GM19193 (cell line): Measurements from ENCODE around the gene GRB7.

ENCODE experiments used
- POLR2A ChIP-seq: IDR thresholded peaks from 4 replicates; pipeline ENCODE4 v1.6.1; 2011; ENCODE audit not compliant: insufficient read depth, insufficient read length; ENCODE audit errors: extremely low read depth

GRB7 gene

DNA sequence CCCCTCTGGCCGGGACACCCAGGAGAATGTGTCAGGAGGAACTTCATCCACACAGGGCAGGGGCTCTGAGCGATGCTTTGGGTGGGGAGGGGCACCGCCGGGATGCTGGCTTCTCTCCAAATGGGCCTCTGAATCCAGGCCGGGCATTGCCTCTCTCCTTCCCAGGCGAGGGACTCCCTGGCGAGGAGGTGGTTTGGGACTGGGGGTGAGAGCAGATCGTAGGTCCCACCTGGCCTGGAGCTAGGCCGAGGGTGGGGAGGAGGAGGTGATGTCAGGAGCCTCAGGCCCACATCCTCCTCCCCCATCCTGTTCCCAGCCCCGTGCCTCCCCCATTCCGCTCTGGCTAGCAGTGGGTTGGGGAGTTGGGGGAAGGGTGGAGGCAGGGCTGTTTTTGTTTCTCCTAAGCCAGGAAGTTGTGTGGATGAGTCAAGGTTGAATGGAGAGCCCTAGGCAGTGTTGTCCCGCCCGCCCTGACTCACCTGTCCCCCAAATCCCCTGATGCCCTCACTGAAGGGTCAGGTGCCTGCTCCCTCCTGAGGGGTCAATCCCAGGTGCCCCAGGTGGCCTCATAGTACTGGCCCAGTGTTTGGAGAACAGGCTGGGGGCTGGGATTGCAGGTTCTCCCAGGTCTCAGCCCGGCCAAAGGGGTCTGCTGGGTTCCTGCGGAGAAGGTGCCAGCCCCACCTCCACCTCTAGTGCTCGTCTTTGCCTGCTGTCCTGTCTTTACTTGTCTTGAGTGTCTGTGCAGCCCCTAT lies 2.8 kb downstream of the GRB7 start:
- no peak for TF ChIP-seq POLR2A

- no peak for TF ChIP-seq POLR2A
These were observed 4.6 kb downstream of the GRB7 start for GRCh38 chr17:39742126-39742855.

DNA sequence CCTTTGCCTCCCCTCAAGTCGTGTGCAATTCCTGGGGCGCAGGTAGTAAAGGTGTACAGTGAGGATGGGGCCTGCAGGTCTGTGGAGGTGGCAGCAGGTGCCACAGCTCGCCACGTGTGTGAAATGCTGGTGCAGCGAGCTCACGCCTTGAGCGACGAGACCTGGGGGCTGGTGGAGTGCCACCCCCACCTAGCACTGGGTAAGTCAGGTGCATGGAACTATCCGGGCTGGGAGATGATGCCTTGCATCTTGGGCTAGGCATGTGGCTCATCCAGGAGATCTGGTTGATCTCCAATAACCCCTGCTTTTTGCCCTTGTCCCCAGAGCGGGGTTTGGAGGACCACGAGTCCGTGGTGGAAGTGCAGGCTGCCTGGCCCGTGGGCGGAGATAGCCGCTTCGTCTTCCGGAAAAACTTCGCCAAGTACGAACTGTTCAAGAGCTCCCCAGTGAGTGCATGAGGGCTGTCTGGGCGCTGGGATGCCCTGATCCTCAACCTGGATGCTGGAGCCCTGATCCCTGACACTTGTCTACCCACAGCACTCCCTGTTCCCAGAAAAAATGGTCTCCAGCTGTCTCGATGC lies 5.2 kb downstream of the GRB7 start:
- TF ChIP-seq POLR2A: no peak

DNA sequence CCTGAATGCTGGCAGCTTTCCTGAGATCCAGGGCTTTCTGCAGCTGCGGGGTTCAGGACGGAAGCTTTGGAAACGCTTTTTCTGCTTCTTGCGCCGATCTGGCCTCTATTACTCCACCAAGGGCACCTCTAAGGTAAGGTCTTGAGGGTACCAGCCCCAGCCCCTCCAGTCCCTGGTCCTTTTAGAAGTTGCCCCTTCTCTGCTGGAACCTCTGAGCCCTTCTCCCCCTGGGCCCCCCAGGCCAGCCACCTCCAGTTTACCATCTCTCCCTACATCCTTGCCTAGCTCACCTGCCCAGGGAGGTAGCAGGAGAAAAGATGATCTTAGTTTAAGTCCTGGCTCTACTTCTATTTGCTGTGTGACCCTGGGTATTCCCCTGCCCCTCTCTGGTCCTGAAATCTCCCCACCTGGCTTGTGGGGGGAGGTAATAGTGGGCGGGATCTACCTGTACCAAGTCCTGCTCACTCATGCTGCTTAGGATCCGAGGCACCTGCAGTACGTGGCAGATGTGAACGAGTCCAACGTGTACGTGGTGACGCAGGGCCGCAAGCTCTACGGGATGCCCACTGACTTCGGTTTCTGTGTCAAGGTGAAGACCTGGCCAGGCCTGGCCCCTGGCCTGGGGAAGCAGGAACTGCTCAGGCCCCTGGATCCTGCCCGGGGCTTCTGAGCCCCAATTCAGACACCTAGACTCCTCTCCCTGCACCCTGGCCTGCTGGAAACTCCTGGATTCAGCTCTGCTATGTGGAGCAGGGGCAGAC lies 6.5 kb downstream of the GRB7 start:
- no peak for TF ChIP-seq POLR2A

- no peak for TF ChIP-seq POLR2A
These were observed 7.1 kb downstream of the GRB7 start for GRCh38 chr17:39744836-39745215.

GRCh38 chr17:39745335-39746144 lies 7.8 kb downstream of the GRB7 start:
- TF ChIP-seq POLR2A: no peak

GRCh38 chr17:39746145-39746461 lies 8.4 kb downstream of the GRB7 start:
- TF ChIP-seq POLR2A: no peak

GRCh38 chr17:39747745-39748144 lies 10.0 kb downstream of the GRB7 start:
- no peak for TF ChIP-seq POLR2A

- no peak for TF ChIP-seq POLR2A
These were observed 12.6 kb downstream of the GRB7 start for GRCh38 chr17:39750131-39751015.

DNA sequence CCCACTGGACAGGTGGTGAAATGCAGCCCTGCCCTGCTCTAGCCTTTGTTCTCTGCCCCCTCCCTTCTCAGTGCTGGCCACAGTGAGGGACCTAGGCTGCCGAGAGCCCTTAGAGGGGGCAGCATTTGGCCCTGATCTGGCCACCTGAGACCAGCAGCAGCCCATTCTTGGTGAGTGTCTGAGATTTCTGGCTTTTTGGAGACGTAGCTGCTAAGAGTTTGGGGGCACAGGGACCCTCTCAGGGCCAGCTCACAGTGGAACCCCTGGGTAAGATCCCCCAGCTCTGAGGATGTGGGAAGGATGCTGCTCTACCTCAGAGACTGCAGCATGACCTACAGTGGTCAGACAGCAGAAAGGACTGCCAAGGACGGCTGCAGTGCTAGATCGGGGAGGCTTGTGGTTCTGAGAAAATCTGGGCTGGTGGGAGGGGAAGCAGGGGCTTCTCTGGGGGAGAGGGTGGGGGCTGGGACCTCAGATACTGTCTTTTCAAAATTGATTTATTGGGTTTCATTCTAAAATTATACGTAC lies 13.3 kb downstream of the GRB7 start:
- TF ChIP-seq POLR2A: no peak

DNA sequence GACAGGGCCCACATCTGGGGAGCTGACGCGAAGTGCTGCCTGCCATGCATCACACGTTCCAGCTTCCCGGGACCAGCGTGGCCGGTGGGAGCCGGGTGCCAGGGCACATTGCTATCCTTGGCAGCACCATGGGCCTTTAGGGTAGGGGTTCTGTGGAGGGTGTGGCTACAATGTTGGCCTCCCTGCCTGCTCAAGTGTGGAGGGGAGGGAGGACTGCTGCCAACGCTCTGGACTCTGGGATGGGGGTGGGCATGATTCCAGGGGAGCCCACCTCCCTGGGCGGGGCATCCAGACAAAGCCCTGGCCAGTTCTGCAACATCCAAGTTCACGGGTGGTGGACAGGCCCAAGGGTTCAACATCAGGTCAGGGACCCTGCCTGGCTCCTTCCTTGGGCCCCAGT lies 13.9 kb downstream of the GRB7 start:
- TF ChIP-seq POLR2A: no peak

- no peak for TF ChIP-seq POLR2A
These were observed 14.6 kb downstream of the GRB7 start for GRCh38 chr17:39752241-39752881.
